H7 (cell line): ENCODE data around the gene TTLL11. TPM values are rescaled to one million over a fixed set of nuclear protein-coding genes. Genes with fewer than 3 reads are reported as not detected.

Experiments
- DNase-seq: peaks from one replicate; pipeline ENCODE4 v3.0.0; 2012
- H3K27me3 ChIP-seq: 2 replicates; pipeline ENCODE4 v1.6.0; 2011; ENCODE audit warnings: mild to moderate bottlenecking, low read length; ENCODE audit not compliant: control insufficient read depth, insufficient read depth
- H3K36me3 ChIP-seq: replicated peaks from 2 replicates; pipeline ENCODE4 v1.5.1; 2011; ENCODE audit warnings: low read length; ENCODE audit not compliant: control insufficient read depth, insufficient read depth
- H3K4me3 ChIP-seq: 2 replicates; pipeline ENCODE4 v1.5.1; 2011; ENCODE audit warnings: low read depth, mild to moderate bottlenecking, control low read depth, low read length, moderate library complexity; ENCODE audit not compliant: insufficient read depth
- total RNA-seq: library from RNA; depleted of rRNA; stranded (reverse); fragments of >200 nt; shearing (Covaris generic); gene quantifications from 2 replicates; pipeline ENCODE4 v1.2.3, GENCODE V29; 2014

The TTLL11 gene
- total RNA-seq, 1 experiment from 2014 or later: 0.97 TPM

GRCh38 chr9:121818016-121818661 lies 275.0 kb downstream of the TTLL11 start:
- H3K27me3 ChIP-seq: peaks cover 5% of the 10 kb centered on the region; the same call in 1 of the 2 replicates
- no peaks in the 10 kb centered on the region for H3K36me3 ChIP-seq
- H3K4me3 ChIP-seq: no peak overlapping the region
- DNase-seq: peak; percentile 38

GRCh38 chr9:121817476-121817875 lies 275.6 kb downstream of the TTLL11 start:
- Histone ChIP-seq H3K27me3 (peaks cover 5% of the 10 kb centered on the region; the same call in 1 of the 2 replicates), H3K36me3 (no peaks in the 10 kb centered on the region), H3K4me3 (no peak overlapping the region)
- DNase-seq: no peak

GRCh38 chr9:121816845-121817450 lies 276.2 kb downstream of the TTLL11 start:
- Histone ChIP-seq H3K4me3 (no peak overlapping the region), H3K27me3 (peaks cover 5% of the 10 kb centered on the region; the same call in 1 of the 2 replicates), H3K36me3 (no peaks in the 10 kb centered on the region)
- DNase-seq: peak; percentile 64

- no peak for DNase-seq
- H3K27me3 ChIP-seq: peaks cover 5% of the 10 kb centered on the region; the same call in 1 of the 2 replicates
- no peaks in the 10 kb centered on the region for H3K36me3 ChIP-seq
- H3K4me3 ChIP-seq: no peak overlapping the region
Measured at GRCh38 chr9:121816449-121816817, 276.7 kb downstream of the TTLL11 start.

GRCh38 chr9:121815546-121816448 lies 277.3 kb downstream of the TTLL11 start:
- no peak overlapping the region for H3K4me3 ChIP-seq
- H3K27me3 ChIP-seq: peaks cover 5% of the 10 kb centered on the region; the same call in 1 of the 2 replicates
- no peaks in the 10 kb centered on the region for H3K36me3 ChIP-seq
- no peak for DNase-seq

GRCh38 chr9:121815084-121815483 lies 278.0 kb downstream of the TTLL11 start:
- peak; percentile 50 for DNase-seq
- Histone ChIP-seq H3K27me3 (peaks cover 5% of the 10 kb centered on the region; the same call in 1 of the 2 replicates), H3K36me3 (no peaks in the 10 kb centered on the region), H3K4me3 (no peak overlapping the region)

GRCh38 chr9:121814594-121814993 lies 278.5 kb downstream of the TTLL11 start:
- Histone ChIP-seq H3K27me3 (peaks cover 5% of the 10 kb centered on the region; the same call in 1 of the 2 replicates), H3K36me3 (no peaks in the 10 kb centered on the region), H3K4me3 (no peak overlapping the region)
- peak; percentile 36 for DNase-seq

GRCh38 chr9:121813519-121814210 lies 279.4 kb downstream of the TTLL11 start:
- Histone ChIP-seq H3K36me3 (no peaks in the 10 kb centered on the region), H3K27me3 (peaks cover 3% of the 10 kb centered on the region; the same call in 1 of the 2 replicates), H3K4me3 (no peak overlapping the region)
- DNase-seq: peak; percentile 53

GRCh38 chr9:121812159-121812735 lies 280.9 kb downstream of the TTLL11 start:
- H3K27me3 ChIP-seq: no peaks in the 10 kb centered on the region
- peak; percentile 59 for DNase-seq
- H3K4me3 ChIP-seq: no peak overlapping the region
- no peaks in the 10 kb centered on the region for H3K36me3 ChIP-seq

GRCh38 chr9:121811751-121812150 lies 281.4 kb downstream of the TTLL11 start:
- no peaks in the 10 kb centered on the region for H3K36me3 ChIP-seq
- H3K27me3 ChIP-seq: no peaks in the 10 kb centered on the region
- H3K4me3 ChIP-seq: no peak overlapping the region
- peak; percentile 41 for DNase-seq

GRCh38 chr9:121811140-121811539 lies 282.0 kb downstream of the TTLL11 start:
- DNase-seq: peak; percentile 28
- Histone ChIP-seq H3K36me3 (no peaks in the 10 kb centered on the region), H3K27me3 (no peaks in the 10 kb centered on the region), H3K4me3 (no peak overlapping the region)

GRCh38 chr9:121810489-121810888 lies 282.6 kb downstream of the TTLL11 start:
- Histone ChIP-seq H3K36me3 (no peaks in the 10 kb centered on the region), H3K4me3 (no peak overlapping the region), H3K27me3 (no peaks in the 10 kb centered on the region)
- DNase-seq: no peak

GRCh38 chr9:121809356-121810050 lies 283.6 kb downstream of the TTLL11 start:
- H3K4me3 ChIP-seq: no peak overlapping the region
- H3K36me3 ChIP-seq: no peaks in the 10 kb centered on the region
- H3K27me3 ChIP-seq: no peaks in the 10 kb centered on the region
- peak; percentile 30 for DNase-seq
